UCSD-AML1 (cell line): ENCODE results near the gene TRAF3IP3.

ENCODE experiments used
- DNase-seq: peaks from one replicate; lab custom pipeline; 2025; ENCODE audit not compliant: unreplicated experiment; lab: John Stamatoyannopoulos, UW

Gene TRAF3IP3

DNA sequence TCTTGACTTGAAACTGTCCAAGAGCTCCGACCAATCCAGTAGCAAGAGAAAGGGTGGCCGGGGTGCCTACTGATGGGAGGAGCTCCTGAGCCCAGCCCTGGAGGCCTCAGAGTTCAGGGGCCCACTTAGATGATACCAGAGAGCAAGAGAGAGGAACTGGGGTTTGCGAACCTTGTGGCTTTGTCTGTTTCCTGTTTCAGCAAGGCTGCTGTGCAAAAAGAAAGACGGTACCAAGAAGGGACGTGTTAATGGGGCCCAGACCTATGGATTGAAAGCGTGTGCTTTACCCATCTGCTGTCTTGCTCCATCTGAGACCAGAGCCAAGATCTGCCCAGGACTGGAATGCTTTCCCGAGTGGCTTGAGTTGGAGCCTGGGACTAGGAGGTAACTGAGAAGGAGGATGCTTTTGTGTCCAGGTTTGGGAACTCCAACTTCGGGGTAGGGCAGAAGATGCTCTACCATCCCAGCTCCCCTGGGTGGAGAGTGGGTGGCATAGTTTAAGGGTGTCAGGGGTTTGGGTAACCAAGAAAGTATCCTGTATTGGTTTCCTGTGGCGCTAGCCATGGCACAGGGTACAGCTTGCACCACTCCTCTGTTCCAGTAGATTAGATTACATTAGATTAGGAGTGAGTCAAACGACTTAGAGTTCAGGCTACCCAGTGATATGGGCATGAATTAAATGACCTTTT, at the start of gene TRAF3IP3:
TRAF3IP3 (plus strand) TSS at position 128 of the 689 bp plus-strand sequence. CDS start 3,987 bp downstream, outside the sequence.
- peak; percentile 62 for DNase-seq

DNA sequence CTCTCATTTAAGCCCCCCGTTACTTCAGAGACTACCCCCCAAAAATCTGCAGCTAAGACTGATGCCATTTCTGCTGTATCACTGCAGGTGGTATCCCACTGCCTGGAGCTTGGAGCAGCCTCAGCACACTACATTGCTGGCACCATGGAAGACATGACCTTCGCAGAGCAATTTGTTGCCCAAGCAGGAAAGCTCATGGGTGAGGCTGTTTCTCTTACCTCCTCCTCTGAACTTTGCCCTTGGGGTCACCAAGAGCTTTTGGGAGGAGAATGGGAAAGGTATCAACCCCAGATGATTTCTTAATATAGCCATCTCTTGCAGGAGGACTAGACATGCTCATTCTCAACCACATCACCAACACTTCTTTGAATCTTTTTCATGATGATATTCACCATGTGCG, 49.2 kb upstream of the TRAF3IP3 start:
- DNase-seq = no peak

DNA sequence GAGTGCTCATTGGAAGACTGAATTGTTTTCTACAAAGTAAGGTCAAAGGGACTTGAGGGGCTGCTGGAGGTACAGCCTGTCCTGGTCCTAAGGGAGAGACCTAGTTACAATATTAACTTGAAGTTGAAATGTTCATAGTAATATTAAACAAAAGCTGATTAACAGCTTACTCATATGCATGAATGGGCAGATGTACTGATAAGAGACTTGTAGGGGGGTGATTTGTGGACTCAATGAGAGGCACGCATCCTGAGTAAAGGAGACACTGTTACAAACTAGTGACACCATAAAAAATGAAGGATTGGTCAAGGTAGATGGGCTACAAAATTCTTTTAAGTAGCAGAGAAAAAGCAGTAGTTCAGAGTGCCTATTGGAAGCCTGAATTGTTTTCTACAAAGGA, 48.5 kb upstream of the TRAF3IP3 start:
- DNase-seq = no peak

- DNase-seq = no peak
Observed at GRCh38 chr1:209708297-209708696, 47.6 kb upstream of the TRAF3IP3 start.

DNA sequence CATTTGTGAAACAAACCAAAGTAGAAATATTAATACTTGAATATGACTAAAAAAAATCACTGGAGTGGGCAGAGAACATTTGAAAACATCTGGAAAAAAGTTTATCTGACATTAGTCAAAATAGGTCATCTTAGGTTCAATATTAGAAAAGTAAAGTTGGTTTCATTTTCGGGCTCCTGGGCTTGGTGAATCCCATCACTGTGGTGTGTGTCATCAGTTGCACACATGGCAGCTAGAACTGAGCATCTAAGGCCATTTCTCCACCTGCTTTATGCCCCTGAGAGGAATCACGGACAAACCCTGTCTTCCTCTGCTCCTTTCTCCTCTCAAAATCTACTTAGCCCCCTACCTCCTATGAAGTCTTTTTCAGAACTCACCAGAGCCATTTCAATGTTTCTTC, 45.8 kb upstream of the TRAF3IP3 start:
- no peak for DNase-seq

DNA sequence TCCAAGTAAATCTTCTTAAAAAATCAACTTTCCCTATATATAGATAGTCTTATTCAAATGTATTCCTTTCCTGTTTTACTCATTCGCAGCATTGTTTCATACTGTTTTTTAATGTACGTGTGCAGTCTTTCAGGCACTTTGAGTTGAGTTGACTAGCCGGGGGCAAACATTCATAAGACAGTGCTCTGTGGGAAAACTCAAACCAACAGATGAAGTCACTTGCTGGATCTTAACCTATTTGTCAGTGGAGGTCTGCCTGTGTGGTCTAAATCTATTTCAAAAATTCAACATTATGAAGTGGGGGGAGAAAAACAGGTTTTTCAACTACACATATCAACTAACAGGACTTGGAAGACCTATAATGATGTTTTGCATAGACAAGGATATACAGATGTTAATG, 45.0 kb upstream of the TRAF3IP3 start:
- no peak for DNase-seq

GRCh38 chr1:209714338-209714737, 41.5 kb upstream of the TRAF3IP3 start:
- no peak for DNase-seq

GRCh38 chr1:209715314-209715713, 40.5 kb upstream of the TRAF3IP3 start:
- no peak for DNase-seq

DNA sequence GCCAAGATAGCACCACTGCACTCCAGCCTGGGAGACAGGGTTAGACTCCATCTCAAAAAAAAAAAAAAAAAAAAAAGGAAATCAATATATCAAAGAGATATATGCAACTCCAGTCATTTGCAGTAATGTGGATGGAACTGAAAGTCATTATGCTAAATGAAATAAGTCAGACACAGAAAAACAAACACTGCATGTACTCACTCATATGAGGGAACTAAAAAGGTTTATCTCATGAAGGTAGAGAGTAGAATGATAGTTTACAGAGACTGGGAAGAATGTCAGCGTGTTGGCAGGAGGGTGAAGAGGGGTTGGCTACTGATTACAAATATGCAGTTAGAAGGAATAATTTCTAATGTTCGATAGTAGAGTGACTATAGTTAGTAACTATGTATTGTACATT, 38.0 kb upstream of the TRAF3IP3 start:
- no peak for DNase-seq

GRCh38 chr1:209720326-209720725, 35.5 kb upstream of the TRAF3IP3 start:
- DNase-seq = no peak

DNA sequence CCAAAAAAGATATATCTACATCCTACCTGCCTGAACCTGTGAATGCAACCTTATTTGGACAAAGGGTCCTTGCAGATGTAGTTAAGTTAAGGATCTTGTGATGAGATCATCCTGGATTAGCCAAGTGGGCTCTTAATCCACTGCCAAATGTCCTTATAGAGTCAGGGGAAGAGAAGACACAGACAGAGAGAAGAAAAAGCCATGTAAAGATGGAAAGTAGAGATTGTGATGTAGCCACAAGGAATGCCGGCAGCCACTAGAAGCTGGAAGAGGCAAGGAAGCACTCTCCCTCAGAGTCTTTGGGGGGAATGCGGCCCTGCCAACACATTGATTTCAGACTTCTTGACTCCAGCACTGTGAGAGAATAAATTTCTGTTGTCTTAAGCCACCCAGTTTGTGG, 35.0 kb upstream of the TRAF3IP3 start:
- DNase-seq = no peak

GRCh38 chr1:209721323-209721722, 34.5 kb upstream of the TRAF3IP3 start:
- no peak for DNase-seq

GRCh38 chr1:209723265-209723664, 32.6 kb upstream of the TRAF3IP3 start:
- DNase-seq = no peak

GRCh38 chr1:209723756-209724693, 31.8 kb upstream of the TRAF3IP3 start:
- no peak for DNase-seq

DNA sequence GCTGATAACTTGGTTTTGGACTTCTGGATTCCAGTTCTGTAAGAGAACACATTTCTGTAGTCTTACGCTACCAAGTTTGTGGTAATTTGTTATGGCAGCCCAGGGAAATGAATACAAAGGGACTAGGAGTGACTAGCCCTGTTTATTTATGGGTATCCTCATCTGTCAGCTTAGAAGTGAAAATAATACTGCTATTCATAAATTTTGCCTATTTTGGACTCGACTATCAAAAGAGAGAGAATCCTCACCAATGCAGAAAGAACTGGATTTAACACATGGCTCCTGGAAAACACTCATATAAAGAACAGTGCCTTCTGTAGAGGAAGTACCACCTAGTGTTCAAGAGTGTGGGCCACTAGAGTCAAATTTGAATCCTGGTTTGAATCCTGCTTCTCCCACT, 28.6 kb upstream of the TRAF3IP3 start:
- DNase-seq = no peak

DNA sequence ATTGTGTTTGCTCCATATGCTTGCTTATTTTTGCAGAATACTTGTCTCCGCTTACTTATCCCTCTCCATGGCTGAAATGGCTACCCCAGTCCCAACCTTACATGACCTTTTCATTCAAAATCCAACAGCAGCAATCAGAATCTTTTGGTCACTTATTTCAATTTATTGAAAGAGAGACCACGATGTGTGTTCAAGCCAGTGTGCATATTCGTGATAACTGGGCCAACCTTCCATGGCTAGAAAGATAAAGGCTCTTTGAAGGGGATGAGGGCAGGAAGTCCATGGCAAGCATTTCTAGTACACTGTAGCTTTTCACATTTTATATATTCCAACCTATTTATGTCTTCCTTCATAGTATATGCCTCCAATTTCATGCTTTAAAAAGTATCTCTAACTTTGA, 28.1 kb upstream of the TRAF3IP3 start:
- no peak for DNase-seq

DNA sequence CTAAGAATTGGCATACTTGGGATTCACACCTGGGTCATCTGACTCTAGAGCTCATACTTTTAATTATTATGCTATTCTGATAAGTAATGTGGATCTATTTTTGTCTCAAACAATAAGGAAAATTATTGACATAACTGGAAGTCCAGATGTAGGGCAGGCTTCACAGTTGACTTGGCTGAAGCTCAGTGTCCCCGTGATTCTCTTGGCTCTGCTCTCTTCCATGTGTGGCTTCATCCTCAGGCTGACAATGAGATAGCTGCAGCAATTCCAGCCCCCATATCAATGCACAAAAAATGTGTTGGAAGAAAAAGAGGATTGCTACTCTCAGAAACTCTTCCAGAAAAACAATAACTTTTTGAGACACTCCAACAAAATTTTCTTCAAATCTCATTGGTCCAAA, 27.4 kb upstream of the TRAF3IP3 start:
- DNase-seq = no peak

DNA sequence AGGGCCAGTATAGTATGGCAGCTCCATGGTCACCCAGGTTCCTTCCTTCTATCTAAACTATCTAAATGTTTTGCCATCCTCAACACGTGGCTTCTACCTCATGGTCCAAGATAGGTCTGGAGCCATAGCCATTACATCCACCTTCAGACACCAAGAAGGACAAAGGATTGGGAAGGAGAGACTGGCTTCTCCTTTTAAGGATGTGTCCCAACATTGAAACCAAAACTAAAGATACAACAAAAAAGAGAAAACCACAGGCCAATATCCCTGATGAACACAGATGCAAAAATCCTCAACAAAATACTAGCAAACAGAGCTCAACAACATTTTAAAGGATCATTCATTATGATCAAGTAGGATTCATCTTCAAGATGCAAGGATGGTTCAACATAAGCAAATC, 26.4 kb upstream of the TRAF3IP3 start:
- DNase-seq = no peak

DNA sequence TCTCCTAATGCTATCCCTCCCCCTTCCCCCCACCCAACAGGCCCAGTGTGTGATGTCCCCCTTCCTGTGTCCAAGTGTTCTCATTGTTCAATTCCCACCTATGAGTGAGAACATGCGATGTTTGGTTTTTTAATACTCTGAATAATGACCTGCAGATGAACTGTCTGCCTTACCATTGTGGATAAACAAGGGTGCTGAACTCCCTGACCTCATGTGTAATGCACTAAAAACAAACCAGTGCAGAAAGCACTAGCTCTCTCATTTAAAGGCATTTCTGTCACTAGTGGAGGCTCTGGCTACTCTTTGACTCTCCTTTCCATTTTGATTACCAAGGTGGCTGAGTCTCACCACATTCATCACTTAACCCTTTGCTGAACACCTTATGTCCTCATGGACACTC, 23.1 kb upstream of the TRAF3IP3 start:
- no peak for DNase-seq

GRCh38 chr1:209733409-209734192, 22.3 kb upstream of the TRAF3IP3 start:
- no peak for DNase-seq

- DNase-seq = no peak
Observed at GRCh38 chr1:209736490-209737117, 19.2 kb upstream of the TRAF3IP3 start.
